Neural cell (in vitro differentiated cells): ENCODE results near the gene GNAI1. TPM values are rescaled to one million over a fixed set of nuclear protein-coding genes. Genes with fewer than 3 reads are reported as not detected.

ENCODE experiments used
- H2AFZ ChIP-seq: fragments of 200-600, 300-800 bp; sonication (generic), shearing (Covaris generic); 2 replicates; pipeline ENCODE4 v1.6.0; 2014; ENCODE audit warnings: low read depth, mild to moderate bottlenecking, antibody characterized with exemption, low read length, moderate library complexity
- H3F3A ChIP-seq: fragments of 200-600 bp; shearing (Covaris generic); 2 replicates; pipeline ENCODE4 v1.6.1; 2016; ENCODE audit warnings: mild to moderate bottlenecking, moderate library complexity, mixed read lengths, antibody characterized with exemption, low read length; ENCODE audit not compliant: insufficient read depth, poor library complexity, severe bottlenecking
- H3K27ac ChIP-seq: fragments of 200-600, 300-800 bp; sonication (generic), shearing (Covaris generic); 2 replicates; pipeline ENCODE4 v1.5.1; 2014; ENCODE audit warnings: mild to moderate bottlenecking, low read length, moderate library complexity
- H3K27me3 ChIP-seq: fragments of 300-800, 200-600 bp; sonication (generic), shearing (Covaris generic); 2 replicates; pipeline ENCODE4 v1.6.0; 2014; ENCODE audit warnings: mild to moderate bottlenecking, low read depth, low read length, moderate library complexity; ENCODE audit not compliant: insufficient read depth
- H3K36me3 ChIP-seq: fragments of 300-800, 200-600 bp; sonication (generic), shearing (Covaris generic); 2 replicates; pipeline ENCODE4 v1.5.1; 2014; ENCODE audit warnings: mild to moderate bottlenecking, antibody characterized with exemption, low read length, moderate library complexity; ENCODE audit not compliant: insufficient read depth
- H3K4me2 ChIP-seq: fragments of 300-800, 200-600 bp; sonication (generic), shearing (Covaris generic); 2 replicates; pipeline ENCODE4 v1.6.0; 2014; ENCODE audit warnings: mild to moderate bottlenecking, low read length
- H3K4me3 ChIP-seq: fragments of 300-800, 200-600 bp; sonication (generic), shearing (Covaris generic); 2 replicates; pipeline ENCODE4 v1.5.1; 2014; ENCODE audit warnings: mild to moderate bottlenecking, low read length, moderate library complexity
- H3K79me2 ChIP-seq: fragments of 200-600 bp; shearing (Covaris generic); replicated peaks from 2 replicates; pipeline ENCODE4 v1.6.0; 2014; ENCODE audit warnings: mild to moderate bottlenecking, low read length, moderate library complexity; ENCODE audit not compliant: insufficient read depth
- H3K9ac ChIP-seq: fragments of 300-800, 200-600 bp; sonication (generic), shearing (Covaris generic); 2 replicates; pipeline ENCODE4 v1.6.1; 2016; ENCODE audit warnings: mild to moderate bottlenecking, low read length, mixed read lengths
- H3K9me2 ChIP-seq: fragments of 200-600 bp; shearing (Covaris generic); 2 replicates; pipeline ENCODE4 v1.6.1; 2016; ENCODE audit warnings: mild to moderate bottlenecking, low read length, mixed read lengths; ENCODE audit not compliant: insufficient read depth
- H3K9me3 ChIP-seq: fragments of 200-600, 300-800 bp; sonication (generic), shearing (Covaris generic); 2 replicates; pipeline ENCODE4 v1.6.1; 2016; ENCODE audit warnings: mild to moderate bottlenecking, mixed run types, low read length, moderate library complexity, mixed read lengths
- H4K20me1 ChIP-seq: fragments of 200-600 bp; shearing (Covaris generic); 2 replicates; pipeline ENCODE4 v1.6.1; 2016; ENCODE audit warnings: mild to moderate bottlenecking, mixed run types; ENCODE audit not compliant: insufficient read depth
- EP300 ChIP-seq: fragments of 450-650 bp; conservative IDR thresholded peaks from 2 replicates; pipeline ENCODE4 v1.6.1; 2014; ENCODE audit warnings: antibody characterized with exemption, mild to moderate bottlenecking, moderate library complexity; ENCODE audit not compliant: poor library complexity, severe bottlenecking
- EZH2 ChIP-seq: fragments of 200-600, 300-800 bp; shearing (Covaris generic), sonication (generic); IDR thresholded peaks from 2 replicates; pipeline ENCODE4 v1.6.1; 2014; ENCODE audit warnings: antibody characterized with exemption, low read length, borderline replicate concordance, mild to moderate bottlenecking; ENCODE audit not compliant: insufficient read depth, poor library complexity, severe bottlenecking
- MXI1 ChIP-seq: fragments of 450-650 bp; conservative IDR thresholded peaks from 2 replicates; pipeline ENCODE4 v1.6.1; 2014; ENCODE audit warnings: antibody characterized with exemption, mild to moderate bottlenecking; ENCODE audit not compliant: poor library complexity, severe bottlenecking
- POLR2AphosphoS5 ChIP-seq: IDR thresholded peaks from 2 replicates; pipeline ENCODE4 v1.6.1; 2012
- RAD21 ChIP-seq: fragments of 450-650 bp; conservative IDR thresholded peaks from 2 replicates; pipeline ENCODE4 v1.6.1; 2014; ENCODE audit warnings: antibody characterized with exemption, mild to moderate bottlenecking, moderate library complexity
- SMC3 ChIP-seq: fragments of 450-650 bp; conservative IDR thresholded peaks from 2 replicates; pipeline ENCODE4 v1.6.1; 2014; ENCODE audit warnings: antibody characterized with exemption, mild to moderate bottlenecking, moderate library complexity; ENCODE audit not compliant: poor library complexity
- TAF1 ChIP-seq: IDR thresholded peaks from 2 replicates; pipeline ENCODE4 v1.6.1; 2012; ENCODE audit warnings: low read depth
- polyA plus RNA-seq: library from polyadenylated mRNA; depleted of rRNA; stranded (reverse); fragments of >200 nt; gene quantifications from 2 replicates; pipeline ENCODE4 v1.2.3, GENCODE V29; 2014
- TF ChIP-seq, protein P1 (sequence below): fragments of 450-650 bp; IDR thresholded peaks from 2 replicates; pipeline ENCODE4 v1.5.1; 2014; ENCODE audit warnings: antibody characterized with exemption, mild to moderate bottlenecking, moderate library complexity; ENCODE audit not compliant: poor library complexity, severe bottlenecking
- TF ChIP-seq, protein P2 (sequence below): IDR thresholded peaks from 2 replicates; pipeline ENCODE4 v1.6.1; 2012; ENCODE audit warnings: borderline replicate concordance

GNAI1 gene
- polyA plus RNA-seq, 1 donor from 2014 or later, result 69.3 TPM

DNA sequence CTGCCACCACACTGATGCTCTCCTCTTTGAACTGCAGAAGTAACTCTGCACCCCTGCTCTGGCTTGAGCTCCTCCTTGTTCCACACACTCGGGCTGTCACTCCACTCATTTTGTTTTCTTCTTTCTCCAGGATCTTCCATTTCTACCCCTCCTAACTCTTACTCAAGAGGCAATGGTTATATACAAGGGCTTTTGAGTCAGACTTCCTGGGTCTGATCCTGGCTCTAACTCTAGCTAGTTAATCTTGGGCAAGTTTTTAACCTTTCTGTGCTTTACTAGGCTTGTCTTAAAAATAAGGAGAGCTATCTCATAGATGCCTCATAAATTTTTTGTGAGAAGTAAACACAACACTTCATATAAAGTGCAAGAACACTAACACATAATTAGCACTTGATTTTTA, 45.3 kb upstream of the GNAI1 start:
- H3K79me2 ChIP-seq, result no peaks in the 10 kb centered on the region
- H3K27me3 ChIP-seq, result no peaks in the 10 kb centered on the region
- no peak overlapping the region for H3K4me2 ChIP-seq
- no peak overlapping the region for H2AFZ ChIP-seq
- no peaks in the 10 kb centered on the region for H3K9me2 ChIP-seq
- H3K27ac ChIP-seq, result no peak overlapping the region
- no peaks in the 10 kb centered on the region for H3F3A ChIP-seq
- H3K9me3 ChIP-seq, result no peaks in the 10 kb centered on the region
- H3K36me3 ChIP-seq, result no peaks in the 10 kb centered on the region
- H3K9ac ChIP-seq, result no peak overlapping the region
- no peak overlapping the region for H3K4me3 ChIP-seq
- H4K20me1 ChIP-seq, result no peaks in the 10 kb centered on the region
- TF ChIP-seq MXI1 (no peak), EP300 (no peak), TAF1 (no peak), SMC3 (no peak), POLR2AphosphoS5 (no peak), EZH2 (no peak), RAD21 (no peak)
- TF ChIP-seq, protein P1, sequence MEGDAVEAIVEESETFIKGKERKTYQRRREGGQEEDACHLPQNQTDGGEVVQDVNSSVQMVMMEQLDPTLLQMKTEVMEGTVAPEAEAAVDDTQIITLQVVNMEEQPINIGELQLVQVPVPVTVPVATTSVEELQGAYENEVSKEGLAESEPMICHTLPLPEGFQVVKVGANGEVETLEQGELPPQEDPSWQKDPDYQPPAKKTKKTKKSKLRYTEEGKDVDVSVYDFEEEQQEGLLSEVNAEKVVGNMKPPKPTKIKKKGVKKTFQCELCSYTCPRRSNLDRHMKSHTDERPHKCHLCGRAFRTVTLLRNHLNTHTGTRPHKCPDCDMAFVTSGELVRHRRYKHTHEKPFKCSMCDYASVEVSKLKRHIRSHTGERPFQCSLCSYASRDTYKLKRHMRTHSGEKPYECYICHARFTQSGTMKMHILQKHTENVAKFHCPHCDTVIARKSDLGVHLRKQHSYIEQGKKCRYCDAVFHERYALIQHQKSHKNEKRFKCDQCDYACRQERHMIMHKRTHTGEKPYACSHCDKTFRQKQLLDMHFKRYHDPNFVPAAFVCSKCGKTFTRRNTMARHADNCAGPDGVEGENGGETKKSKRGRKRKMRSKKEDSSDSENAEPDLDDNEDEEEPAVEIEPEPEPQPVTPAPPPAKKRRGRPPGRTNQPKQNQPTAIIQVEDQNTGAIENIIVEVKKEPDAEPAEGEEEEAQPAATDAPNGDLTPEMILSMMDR, result no peak
- TF ChIP-seq, protein P2, sequence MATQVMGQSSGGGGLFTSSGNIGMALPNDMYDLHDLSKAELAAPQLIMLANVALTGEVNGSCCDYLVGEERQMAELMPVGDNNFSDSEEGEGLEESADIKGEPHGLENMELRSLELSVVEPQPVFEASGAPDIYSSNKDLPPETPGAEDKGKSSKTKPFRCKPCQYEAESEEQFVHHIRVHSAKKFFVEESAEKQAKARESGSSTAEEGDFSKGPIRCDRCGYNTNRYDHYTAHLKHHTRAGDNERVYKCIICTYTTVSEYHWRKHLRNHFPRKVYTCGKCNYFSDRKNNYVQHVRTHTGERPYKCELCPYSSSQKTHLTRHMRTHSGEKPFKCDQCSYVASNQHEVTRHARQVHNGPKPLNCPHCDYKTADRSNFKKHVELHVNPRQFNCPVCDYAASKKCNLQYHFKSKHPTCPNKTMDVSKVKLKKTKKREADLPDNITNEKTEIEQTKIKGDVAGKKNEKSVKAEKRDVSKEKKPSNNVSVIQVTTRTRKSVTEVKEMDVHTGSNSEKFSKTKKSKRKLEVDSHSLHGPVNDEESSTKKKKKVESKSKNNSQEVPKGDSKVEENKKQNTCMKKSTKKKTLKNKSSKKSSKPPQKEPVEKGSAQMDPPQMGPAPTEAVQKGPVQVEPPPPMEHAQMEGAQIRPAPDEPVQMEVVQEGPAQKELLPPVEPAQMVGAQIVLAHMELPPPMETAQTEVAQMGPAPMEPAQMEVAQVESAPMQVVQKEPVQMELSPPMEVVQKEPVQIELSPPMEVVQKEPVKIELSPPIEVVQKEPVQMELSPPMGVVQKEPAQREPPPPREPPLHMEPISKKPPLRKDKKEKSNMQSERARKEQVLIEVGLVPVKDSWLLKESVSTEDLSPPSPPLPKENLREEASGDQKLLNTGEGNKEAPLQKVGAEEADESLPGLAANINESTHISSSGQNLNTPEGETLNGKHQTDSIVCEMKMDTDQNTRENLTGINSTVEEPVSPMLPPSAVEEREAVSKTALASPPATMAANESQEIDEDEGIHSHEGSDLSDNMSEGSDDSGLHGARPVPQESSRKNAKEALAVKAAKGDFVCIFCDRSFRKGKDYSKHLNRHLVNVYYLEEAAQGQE, result no peak

DNA sequence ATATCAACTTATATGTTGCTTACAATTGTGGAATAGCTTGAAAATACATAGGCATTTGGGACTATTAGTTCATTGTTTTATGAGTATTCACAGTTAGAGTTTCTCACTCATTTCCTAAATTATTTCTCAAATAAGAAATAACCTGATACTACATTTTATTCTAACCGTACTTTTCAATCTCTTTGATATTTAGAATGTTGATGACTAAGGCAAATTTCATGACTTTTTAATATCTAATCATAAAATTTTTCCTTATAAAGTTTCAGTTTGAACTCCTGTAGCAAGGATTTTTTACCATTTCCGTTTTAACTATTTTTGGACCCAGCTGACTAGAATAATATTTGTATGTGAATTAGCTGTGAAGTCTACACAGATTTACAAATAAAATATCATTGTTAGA, 41.3 kb upstream of the GNAI1 start:
- H3K9ac ChIP-seq, result no peak overlapping the region
- H3K9me3 ChIP-seq, result no peaks in the 10 kb centered on the region
- H2AFZ ChIP-seq, result no peak overlapping the region
- H3F3A ChIP-seq, result no peaks in the 10 kb centered on the region
- TF ChIP-seq EP300, result no peak
- TF ChIP-seq, protein P2, result no peak
- TF ChIP-seq SMC3, result no peak
- TF ChIP-seq, protein P1, result no peak
- no peaks in the 10 kb centered on the region for H3K79me2 ChIP-seq
- H3K27me3 ChIP-seq, result no peaks in the 10 kb centered on the region
- no peak overlapping the region for H3K4me3 ChIP-seq
- no peak overlapping the region for H3K4me2 ChIP-seq
- no peaks in the 10 kb centered on the region for H3K36me3 ChIP-seq
- no peaks in the 10 kb centered on the region for H4K20me1 ChIP-seq
- H3K9me2 ChIP-seq, result no peaks in the 10 kb centered on the region
- no peak overlapping the region for H3K27ac ChIP-seq
